BE2C (cell line): ENCODE data around the gene HLA-DPB1.

Experiments
- DNase-seq: peaks from one replicate; pipeline ENCODE4 v3.0.0-alpha.2; 2020
- H3K27me3 ChIP-seq: fragments of 250-450 bp; sonication (Bioruptor Pico); 2 replicates; pipeline ENCODE4 v1.5.1; 2020; ENCODE audit warnings: mild to moderate bottlenecking
- H3K36me3 ChIP-seq: fragments of 250-450 bp; sonication (Bioruptor Pico); 2 replicates; pipeline ENCODE4 v1.5.1; 2020; ENCODE audit warnings: mild to moderate bottlenecking
- H3K4me1 ChIP-seq: fragments of 250-450 bp; sonication (Bioruptor Pico); 2 replicates; pipeline ENCODE4 v1.5.1; 2020
- H3K4me3 ChIP-seq: 2 replicates; pipeline ENCODE4 v1.5.1; 2011; ENCODE audit warnings: low read depth, low read length
- H3K9me3 ChIP-seq: fragments of 250-450 bp; sonication (Bioruptor Pico); 2 replicates; pipeline ENCODE4 v1.5.1; 2020
- TF ChIP-seq, protein P1 (sequence below): IDR thresholded peaks from 2 replicates; pipeline ENCODE4 v1.5.1; 2012; ENCODE audit warnings: mild to moderate bottlenecking, low read depth, low read length

The HLA-DPB1 gene

DNA sequence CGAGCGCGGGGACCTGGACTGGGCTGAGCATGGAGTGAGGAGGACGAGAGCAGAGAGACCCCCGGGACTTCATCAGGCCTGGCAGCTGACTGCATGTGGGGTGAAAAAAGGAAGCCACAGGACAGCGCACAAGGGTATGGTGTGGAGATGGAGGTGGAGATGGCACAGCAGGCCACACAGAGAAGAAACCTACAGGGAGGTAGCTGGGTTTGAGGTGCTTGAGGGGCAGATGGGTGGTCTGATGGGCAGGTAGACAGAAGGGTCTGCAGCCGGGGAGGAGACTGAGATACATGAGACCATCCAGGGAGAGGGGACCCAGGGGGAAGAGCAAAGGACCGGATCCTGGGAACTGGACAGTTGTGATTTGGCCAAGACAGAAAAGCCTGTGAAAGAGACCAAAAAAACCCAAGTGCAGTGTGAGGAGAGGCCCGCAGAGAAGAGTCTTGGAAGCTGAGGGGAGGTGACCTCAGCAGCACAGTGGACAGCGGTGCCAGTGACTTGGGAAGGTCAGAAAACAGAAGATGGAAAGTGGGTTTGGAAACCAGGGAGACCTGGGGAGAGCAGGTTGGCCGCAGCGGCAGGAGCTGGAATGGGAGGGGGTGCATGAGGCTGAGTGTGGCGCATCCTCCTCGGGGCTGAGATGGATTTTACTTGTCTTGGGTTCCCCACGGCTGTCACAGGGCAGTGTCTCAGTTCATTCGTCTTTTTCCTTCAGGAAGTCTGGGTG is 5.5 kb downstream of the HLA-DPB1 start:
- TF ChIP-seq, protein P1, sequence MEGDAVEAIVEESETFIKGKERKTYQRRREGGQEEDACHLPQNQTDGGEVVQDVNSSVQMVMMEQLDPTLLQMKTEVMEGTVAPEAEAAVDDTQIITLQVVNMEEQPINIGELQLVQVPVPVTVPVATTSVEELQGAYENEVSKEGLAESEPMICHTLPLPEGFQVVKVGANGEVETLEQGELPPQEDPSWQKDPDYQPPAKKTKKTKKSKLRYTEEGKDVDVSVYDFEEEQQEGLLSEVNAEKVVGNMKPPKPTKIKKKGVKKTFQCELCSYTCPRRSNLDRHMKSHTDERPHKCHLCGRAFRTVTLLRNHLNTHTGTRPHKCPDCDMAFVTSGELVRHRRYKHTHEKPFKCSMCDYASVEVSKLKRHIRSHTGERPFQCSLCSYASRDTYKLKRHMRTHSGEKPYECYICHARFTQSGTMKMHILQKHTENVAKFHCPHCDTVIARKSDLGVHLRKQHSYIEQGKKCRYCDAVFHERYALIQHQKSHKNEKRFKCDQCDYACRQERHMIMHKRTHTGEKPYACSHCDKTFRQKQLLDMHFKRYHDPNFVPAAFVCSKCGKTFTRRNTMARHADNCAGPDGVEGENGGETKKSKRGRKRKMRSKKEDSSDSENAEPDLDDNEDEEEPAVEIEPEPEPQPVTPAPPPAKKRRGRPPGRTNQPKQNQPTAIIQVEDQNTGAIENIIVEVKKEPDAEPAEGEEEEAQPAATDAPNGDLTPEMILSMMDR, result no peak
- Histone ChIP-seq H3K4me3 (no peak overlapping the region), H3K27me3 (peaks cover 41% of the 10 kb centered on the region)

DNA sequence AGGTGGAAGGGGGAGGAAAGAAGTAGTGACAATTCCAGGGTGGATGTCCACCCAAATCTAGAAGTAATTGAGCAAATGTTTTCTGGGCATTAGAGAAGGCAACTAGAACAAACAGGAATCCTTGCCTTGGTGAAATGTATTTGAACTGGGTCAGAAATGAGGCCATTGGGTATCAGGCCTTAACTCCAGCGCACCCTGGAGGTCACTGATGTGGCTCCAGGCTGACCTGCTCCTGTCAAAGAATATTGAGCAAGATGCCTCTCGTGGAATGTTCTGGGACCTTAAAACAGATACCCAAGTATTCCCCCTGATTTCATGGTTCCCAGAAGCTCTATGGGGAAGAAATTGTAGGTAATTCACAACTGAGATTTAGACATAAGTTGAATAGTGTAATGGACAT is 6.9 kb downstream of the HLA-DPB1 start:
- no peak for DNase-seq
- no peak overlapping the region for H3K4me3 ChIP-seq
- H3K4me1 ChIP-seq, result no peaks in the 10 kb centered on the region
- peaks cover 42% of the 10 kb centered on the region for H3K27me3 ChIP-seq
- no peaks in the 10 kb centered on the region for H3K36me3 ChIP-seq
- H3K9me3 ChIP-seq, result no peaks in the 10 kb centered on the region
- TF ChIP-seq, protein P1, result peak; percentile 70

More for the DNA sequence above, 5.5 kb downstream of the HLA-DPB1 start:
- no peaks in the 10 kb centered on the region for H3K9me3 ChIP-seq
- no peaks in the 10 kb centered on the region for H3K36me3 ChIP-seq
- H3K4me1 ChIP-seq, result no peaks in the 10 kb centered on the region
- no peak for DNase-seq

DNA sequence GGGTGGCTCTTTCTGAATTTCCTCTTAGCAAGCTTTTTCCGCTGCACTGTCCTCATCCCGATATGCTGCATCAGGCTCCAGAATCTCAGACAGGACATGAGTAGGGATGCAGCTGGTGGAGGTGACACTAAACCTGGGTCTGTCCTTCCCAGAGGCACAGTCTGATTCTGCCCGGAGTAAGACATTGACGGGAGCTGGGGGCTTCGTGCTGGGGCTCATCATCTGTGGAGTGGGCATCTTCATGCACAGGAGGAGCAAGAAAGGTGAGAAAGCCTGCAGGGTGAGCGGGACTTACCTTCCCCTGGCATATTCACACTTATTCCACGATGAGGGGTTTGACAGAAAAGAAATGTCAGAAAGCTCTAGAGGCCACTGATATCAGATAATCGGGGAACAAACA is 9.8 kb downstream of the HLA-DPB1 start:
- H3K9me3 ChIP-seq, result no peaks in the 10 kb centered on the region
- TF ChIP-seq, protein P1, result no peak
- H3K4me3 ChIP-seq, result no peak overlapping the region
- no peak for DNase-seq
- H3K4me1 ChIP-seq, result no peaks in the 10 kb centered on the region
- H3K27me3 ChIP-seq, result peaks cover 49% of the 10 kb centered on the region
- H3K36me3 ChIP-seq, result no peaks in the 10 kb centered on the region

DNA sequence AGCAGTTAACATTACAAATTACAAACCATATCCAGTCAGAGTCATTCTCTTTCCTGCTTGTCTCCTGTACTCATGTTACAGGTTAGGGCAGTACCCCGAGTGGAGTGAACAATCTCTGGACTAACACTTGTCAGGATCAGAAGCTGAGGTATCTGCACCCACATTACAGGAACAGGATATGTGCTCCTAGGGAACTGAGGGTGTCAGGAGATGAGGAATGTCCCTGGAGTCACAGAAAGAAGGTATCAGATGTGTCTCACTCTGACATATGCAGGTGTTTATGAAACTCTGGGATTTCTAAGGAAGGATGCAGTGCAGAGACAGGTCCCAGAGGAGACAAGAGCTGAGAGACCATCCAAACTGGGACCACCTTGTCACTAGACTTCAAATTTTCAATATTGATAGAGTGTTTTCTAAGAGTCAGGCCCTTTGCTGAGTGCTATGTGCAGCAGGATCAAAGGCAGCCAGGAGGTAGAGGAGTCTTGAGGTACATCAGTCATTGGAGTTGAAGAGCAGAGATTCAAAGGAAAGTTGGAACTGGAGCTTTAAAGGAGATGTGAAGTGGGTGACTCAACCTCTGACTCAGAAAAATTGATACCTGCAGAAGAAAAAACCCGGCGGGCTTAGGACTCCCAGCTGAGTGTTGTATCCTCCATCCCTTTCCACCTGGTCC is 12.6 kb downstream of the HLA-DPB1 start:
- DNase-seq, result no peak
- Histone ChIP-seq H3K36me3 (no peaks in the 10 kb centered on the region), H3K27me3 (peaks cover 35% of the 10 kb centered on the region), H3K9me3 (no peaks in the 10 kb centered on the region), H3K4me1 (no peaks in the 10 kb centered on the region), H3K4me3 (no peak overlapping the region)
- TF ChIP-seq, protein P1, result no peak

DNA sequence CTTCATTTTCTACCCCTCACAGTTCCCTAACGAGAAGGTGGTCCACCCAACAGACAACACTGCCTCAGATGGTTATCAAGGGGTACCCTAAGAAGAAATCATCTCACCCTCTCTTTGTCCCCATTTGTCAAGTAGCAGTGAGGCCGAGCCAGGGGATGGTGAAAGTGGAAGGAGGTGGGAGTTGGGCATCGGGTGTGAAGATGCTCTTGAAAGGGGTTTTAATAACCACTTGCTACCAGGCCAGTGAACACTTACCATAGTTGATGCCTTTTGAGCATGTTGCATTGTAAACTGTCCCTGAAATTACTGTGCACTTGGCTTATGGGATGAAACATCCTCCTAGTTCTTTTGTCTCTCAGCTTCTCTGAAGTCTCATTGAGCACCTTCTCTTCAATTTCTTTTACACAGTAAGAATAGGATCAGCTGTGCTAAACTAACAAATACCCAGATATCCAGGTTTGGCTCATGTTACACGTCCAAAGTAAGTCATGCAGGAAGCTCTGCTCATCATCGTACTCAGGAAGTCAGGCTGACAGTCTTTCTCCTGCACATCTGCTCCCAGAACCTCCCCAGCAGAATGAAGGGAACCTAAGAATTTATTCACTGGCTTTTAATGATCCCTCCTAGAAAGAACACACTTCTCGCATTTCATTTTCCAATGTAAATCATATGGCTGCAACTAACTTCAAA is 13.3 kb downstream of the HLA-DPB1 start:
- Histone ChIP-seq H3K36me3 (no peaks in the 10 kb centered on the region), H3K27me3 (peaks cover 35% of the 10 kb centered on the region), H3K9me3 (no peaks in the 10 kb centered on the region), H3K4me1 (no peaks in the 10 kb centered on the region), H3K4me3 (no peak overlapping the region)
- TF ChIP-seq, protein P1, result no peak
- DNase-seq, result no peak
